ENCODE measurements around the gene RNF151.

DNA sequence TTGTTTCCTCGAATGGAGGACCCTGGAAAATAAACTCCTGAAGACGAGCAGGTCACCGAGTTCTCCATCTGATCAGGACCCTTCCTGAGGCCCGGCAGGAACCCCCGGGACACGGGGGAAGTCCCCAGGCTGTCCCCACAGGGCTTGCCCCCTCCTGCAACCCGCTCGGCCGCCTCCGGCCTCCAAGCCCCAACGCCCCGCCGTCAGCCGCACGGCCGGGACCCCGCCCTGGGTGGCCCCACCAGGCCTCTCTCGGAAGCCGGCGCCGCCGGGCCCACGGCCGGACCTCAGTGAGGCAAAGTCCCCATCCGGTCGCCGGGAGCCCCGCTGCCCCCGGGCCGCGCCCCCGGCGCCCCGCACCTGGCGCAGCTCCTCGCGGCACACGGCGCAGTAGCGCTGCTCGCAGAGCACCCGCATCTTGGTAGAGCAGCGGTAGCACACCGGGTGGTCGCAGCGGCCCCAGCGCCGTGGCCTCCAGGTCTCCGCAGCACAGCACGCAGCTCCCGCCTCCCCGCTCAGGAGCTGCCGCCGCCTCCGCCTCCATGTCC is 42.6 kb downstream of the RNF151 start:
- TF ChIP-seq CTCF (IDR thresholded peaks at IDR 0.05; ENCODE audit: low read depth, low read length, poor library complexity, severe bottlenecking) (no peak), EZH2phosphoT487 (IDR thresholded peaks at IDR 0.05; ENCODE audit: borderline replicate concordance, low read length) (no peak)

Data from DOHH2 (cell line).